ENCODE measurements around the gene HRG.
"Not testable (repeated sequence)": the region's sequence is repeated elsewhere in the genome, so short reads cannot be mapped to it uniquely, and the experiment has no call there.

Gene HRG

GRCh38 chr3:186630950-186631641 is 34.7 kb upstream of the HRG start:
- Mint-ChIP-seq H3K9me3 (no peaks in the 10 kb centered on the region), H3K27ac (no peak overlapping the region), H3K4me1 (no peaks in the 10 kb centered on the region), H3K4me3 (no peak overlapping the region), H3K27me3 (peaks cover 7% of the 10 kb centered on the region), H3K36me3 (ENCODE audit: low read depth) (no peaks in the 10 kb centered on the region)
- no peak for DNase-seq
- no peak for ATAC-seq

- Mint-ChIP-seq H3K4me3 (no peak overlapping the region), H3K9me3 (no peaks in the 10 kb centered on the region), H3K27me3 (peaks cover 8% of the 10 kb centered on the region), H3K27ac (no peak overlapping the region), H3K36me3 (ENCODE audit: low read depth) (no peaks in the 10 kb centered on the region), H3K4me1 (no peaks in the 10 kb centered on the region)
- ATAC-seq = no peak
- no peak for DNase-seq
Measured at GRCh38 chr3:186633481-186633880, 32.3 kb upstream of the HRG start.

- DNase-seq; H3K9me3 Mint-ChIP-seq; H3K36me3 Mint-ChIP-seq (ENCODE audit: low read depth); H3K27me3 Mint-ChIP-seq; H3K27ac Mint-ChIP-seq; H3K4me3 Mint-ChIP-seq; ATAC-seq; H3K4me1 Mint-ChIP-seq: not testable (repeated sequence)
Measured at GRCh38 chr3:186634207-186634606, 31.6 kb upstream of the HRG start.

GRCh38 chr3:186635532-186635931 is 30.3 kb upstream of the HRG start:
- Mint-ChIP-seq H3K4me1 (no peaks in the 10 kb centered on the region), H3K36me3 (ENCODE audit: low read depth) (no peaks in the 10 kb centered on the region), H3K4me3 (no peak overlapping the region), H3K27me3 (peaks cover 5% of the 10 kb centered on the region), H3K9me3 (no peaks in the 10 kb centered on the region), H3K27ac (no peak overlapping the region)
- no peak for ATAC-seq
- no peak for DNase-seq

- peaks cover 4% of the 10 kb centered on the region for H3K4me1 Mint-ChIP-seq
- H3K4me3 Mint-ChIP-seq = no peak overlapping the region
- no peak overlapping the region for H3K27ac Mint-ChIP-seq
- H3K27me3 Mint-ChIP-seq = peaks cover 2% of the 10 kb centered on the region
- H3K9me3 Mint-ChIP-seq = no peaks in the 10 kb centered on the region
- no peaks in the 10 kb centered on the region for H3K36me3 Mint-ChIP-seq (ENCODE audit: low read depth)
- no peak for DNase-seq
- no peak for ATAC-seq
Measured at GRCh38 chr3:186636536-186636935, 29.3 kb upstream of the HRG start.

GRCh38 chr3:186637686-186638085 is 28.1 kb upstream of the HRG start:
- H3K27ac Mint-ChIP-seq = no peak overlapping the region
- ATAC-seq = no peak
- DNase-seq = no peak
- no peaks in the 10 kb centered on the region for H3K9me3 Mint-ChIP-seq
- H3K4me3 Mint-ChIP-seq = no peak overlapping the region
- H3K27me3 Mint-ChIP-seq = peaks cover 2% of the 10 kb centered on the region
- H3K4me1 Mint-ChIP-seq = peaks cover 14% of the 10 kb centered on the region
- H3K36me3 Mint-ChIP-seq (ENCODE audit: low read depth) = no peaks in the 10 kb centered on the region

GRCh38 chr3:186638259-186638658 is 27.6 kb upstream of the HRG start:
- H3K4me1 Mint-ChIP-seq = peaks cover 19% of the 10 kb centered on the region
- H3K4me3 Mint-ChIP-seq = no peak overlapping the region
- ATAC-seq (no peak), DNase-seq (no peak)
- H3K27me3 Mint-ChIP-seq = peaks cover 2% of the 10 kb centered on the region
- no peaks in the 10 kb centered on the region for H3K36me3 Mint-ChIP-seq (ENCODE audit: low read depth)
- no peak overlapping the region for H3K27ac Mint-ChIP-seq
- H3K9me3 Mint-ChIP-seq = no peaks in the 10 kb centered on the region

GRCh38 chr3:186639778-186640472 is 25.9 kb upstream of the HRG start, which contains the start of gene FETUB:
Gene FETUB, plus strand, starts transcription at chr3:186640399. Its CDS starts 62 bp downstream, at chr3:186640461.
- Mint-ChIP-seq H3K27ac (no peak within 1 kb of the TSS), H3K4me3 (no peak within 1 kb of the TSS), H3K4me1 (peaks cover 21% of the 10 kb centered on the region), H3K9me3 (no peaks in the 10 kb centered on the region), H3K27me3 (peaks cover 7% of the 10 kb centered on the region), H3K36me3 (ENCODE audit: low read depth) (no peaks in the 10 kb centered on the region)
- DNase-seq (no peak), ATAC-seq (no peak)

- H3K4me3 Mint-ChIP-seq = no peak overlapping the region
- H3K4me1 Mint-ChIP-seq = peaks cover 21% of the 10 kb centered on the region
- H3K9me3 Mint-ChIP-seq = no peaks in the 10 kb centered on the region
- ATAC-seq (no peak), DNase-seq (no peak)
- no peaks in the 10 kb centered on the region for H3K36me3 Mint-ChIP-seq (ENCODE audit: low read depth)
- no peak overlapping the region for H3K27ac Mint-ChIP-seq
- peaks cover 8% of the 10 kb centered on the region for H3K27me3 Mint-ChIP-seq
Measured at GRCh38 chr3:186640473-186640818, 25.4 kb upstream of the HRG start.

GRCh38 chr3:186640929-186641328 is 24.9 kb upstream of the HRG start:
- DNase-seq (no peak), ATAC-seq (no peak)
- Mint-ChIP-seq H3K4me1 (peaks cover 21% of the 10 kb centered on the region), H3K36me3 (ENCODE audit: low read depth) (no peaks in the 10 kb centered on the region), H3K4me3 (no peak overlapping the region), H3K9me3 (no peaks in the 10 kb centered on the region), H3K27ac (no peak overlapping the region), H3K27me3 (peaks cover 8% of the 10 kb centered on the region)

GRCh38 chr3:186642014-186642413 is 23.8 kb upstream of the HRG start:
- no peaks in the 10 kb centered on the region for H3K36me3 Mint-ChIP-seq (ENCODE audit: low read depth)
- H3K27ac Mint-ChIP-seq = no peak overlapping the region
- H3K4me3 Mint-ChIP-seq = no peak overlapping the region
- ATAC-seq = peak; percentile 80
- peaks cover 21% of the 10 kb centered on the region for H3K4me1 Mint-ChIP-seq
- no peak for DNase-seq
- no peaks in the 10 kb centered on the region for H3K9me3 Mint-ChIP-seq
- peaks cover 7% of the 10 kb centered on the region for H3K27me3 Mint-ChIP-seq

GRCh38 chr3:186643493-186643892 is 22.3 kb upstream of the HRG start:
- DNase-seq (no peak), ATAC-seq (peak; percentile 78)
- H3K4me1 Mint-ChIP-seq = peaks cover 21% of the 10 kb centered on the region
- H3K4me3 Mint-ChIP-seq = no peak overlapping the region
- H3K27ac Mint-ChIP-seq = no peak overlapping the region
- no peaks in the 10 kb centered on the region for H3K9me3 Mint-ChIP-seq
- no peaks in the 10 kb centered on the region for H3K36me3 Mint-ChIP-seq (ENCODE audit: low read depth)
- peaks cover 6% of the 10 kb centered on the region for H3K27me3 Mint-ChIP-seq

- no peak overlapping the region for H3K4me3 Mint-ChIP-seq
- no peak overlapping the region for H3K27ac Mint-ChIP-seq
- no peaks in the 10 kb centered on the region for H3K9me3 Mint-ChIP-seq
- H3K4me1 Mint-ChIP-seq = peaks cover 21% of the 10 kb centered on the region
- DNase-seq (no peak), ATAC-seq (no peak)
- peaks cover 6% of the 10 kb centered on the region for H3K27me3 Mint-ChIP-seq
- no peaks in the 10 kb centered on the region for H3K36me3 Mint-ChIP-seq (ENCODE audit: low read depth)
Measured at GRCh38 chr3:186644683-186645082, 21.1 kb upstream of the HRG start.

- Mint-ChIP-seq H3K4me1 (peaks cover 20% of the 10 kb centered on the region), H3K4me3 (no peak overlapping the region), H3K27me3 (peaks cover 6% of the 10 kb centered on the region), H3K27ac (no peak overlapping the region), H3K36me3 (ENCODE audit: low read depth) (no peaks in the 10 kb centered on the region), H3K9me3 (no peaks in the 10 kb centered on the region)
- ATAC-seq (no peak), DNase-seq (no peak)
Measured at GRCh38 chr3:186646106-186646505, 19.7 kb upstream of the HRG start.

- Mint-ChIP-seq H3K27me3 (peaks cover 8% of the 10 kb centered on the region), H3K4me1 (peaks cover 15% of the 10 kb centered on the region), H3K4me3 (no peak overlapping the region), H3K27ac (no peak overlapping the region), H3K36me3 (ENCODE audit: low read depth) (no peaks in the 10 kb centered on the region), H3K9me3 (no peaks in the 10 kb centered on the region)
- DNase-seq (no peak), ATAC-seq (no peak)
Measured at GRCh38 chr3:186646841-186647240, 19.0 kb upstream of the HRG start.
